GM18873 (cell line): Measurements from ENCODE around the gene APBA2.

Source experiments
- ATAC-seq: cut with Tn5 transposase; IDR thresholded peaks from one replicate; pipeline ENCODE4 v1.9.1; 2021; ENCODE audit warnings: mild to moderate bottlenecking, moderate library complexity, moderate number of reproducible peaks; ENCODE audit not compliant: unreplicated experiment, low FRiP score

The APBA2 gene

GRCh38 chr15:28979208-28979841 lies 93.6 kb downstream of the APBA2 start:
- ATAC-seq, result no peak

GRCh38 chr15:28980709-28981350 lies 95.1 kb downstream of the APBA2 start:
- no peak for ATAC-seq

GRCh38 chr15:28981351-28981720 lies 95.6 kb downstream of the APBA2 start:
- no peak for ATAC-seq

GRCh38 chr15:28981921-28982320 lies 96.1 kb downstream of the APBA2 start:
- ATAC-seq, result no peak

GRCh38 chr15:28982886-28983285 lies 97.1 kb downstream of the APBA2 start:
- no peak for ATAC-seq

- no peak for ATAC-seq
Measured at GRCh38 chr15:28983432-28984311, 97.9 kb downstream of the APBA2 start.

- no peak for ATAC-seq
Measured at GRCh38 chr15:28984421-28985315, 98.9 kb downstream of the APBA2 start.

GRCh38 chr15:28985316-28985645 lies 99.5 kb downstream of the APBA2 start:
- no peak for ATAC-seq

GRCh38 chr15:28985691-28986090 lies 99.9 kb downstream of the APBA2 start:
- ATAC-seq, result no peak

- ATAC-seq, result no peak
Measured at GRCh38 chr15:28986108-28986507, 100.3 kb downstream of the APBA2 start.

GRCh38 chr15:28986726-28987125 lies 101.0 kb downstream of the APBA2 start:
- ATAC-seq, result no peak

GRCh38 chr15:28987337-28987736 lies 101.6 kb downstream of the APBA2 start:
- ATAC-seq, result no peak

GRCh38 chr15:28989239-28989830 lies 103.6 kb downstream of the APBA2 start:
- ATAC-seq, result no peak

GRCh38 chr15:28989896-28990295 lies 104.1 kb downstream of the APBA2 start:
- no peak for ATAC-seq

- ATAC-seq, result no peak
Measured at GRCh38 chr15:28990390-28990789, 104.6 kb downstream of the APBA2 start.

- ATAC-seq, result no peak
Measured at GRCh38 chr15:28991236-28992171, 105.7 kb downstream of the APBA2 start.

GRCh38 chr15:28992336-28992864 lies 106.6 kb downstream of the APBA2 start:
- ATAC-seq, result no peak

- no peak for ATAC-seq
Measured at GRCh38 chr15:28993051-28993719, 107.4 kb downstream of the APBA2 start.
